Endothelial cell of umbilical vein (primary cell): ENCODE results near the gene PLEKHO1. TPM values are rescaled to one million over a fixed set of nuclear protein-coding genes. Genes with fewer than 3 reads are reported as not detected.

Experiments used
- BruUV-seq: library from RNA; stranded (reverse); fragments of 400-500 nt; replicated peaks from 2 replicates; lab custom pipeline; 2021; lab: Mats Ljungman, UMichigan
- CTCF ChIA-PET: fragments of 300-600, 350-600 bp; sonication (Branson Sonifier 250); formaldehyde crosslinking; loops from one replicate; lab custom pipeline; 2021; ENCODE audit warnings: antibody characterized with exemption, inconsistent platforms; lab: Charles Lee
- POLR2A ChIA-PET: fragments of 300-600, 350-600 bp; sonication (Branson Sonifier 250); formaldehyde crosslinking; loops from one replicate; lab custom pipeline; 2021; ENCODE audit warnings: antibody characterized with exemption, inconsistent platforms; lab: Charles Lee
- DNase-seq: peaks from one replicate; pipeline ENCODE4 v3.0.0-alpha.2; 2011; ENCODE audit warnings: low read depth, low spot score
- FAIRE-seq: peaks from 2 replicates; lab custom pipeline; 2011; peaks lifted over from hg19 to GRCh38; lab: Jason Lieb, UNC
- H2AFZ ChIP-seq: 2 replicates; pipeline ENCODE4 v1.6.0; 2012; ENCODE audit warnings: low read depth, low read length, control low read depth, inconsistent platforms
- H3K27ac ChIP-seq: 2 replicates; pipeline ENCODE4 v1.5.1; 2011; ENCODE audit warnings: low read depth, mild to moderate bottlenecking, control low read depth, low read length, moderate library complexity; ENCODE audit not compliant: insufficient read depth
- H3K27me3 ChIP-seq, 2 experiments: 2 replicates each; pipeline versions ENCODE4 v1.6.0 to v1.6.1; 2011; ENCODE audit warnings: low read length in 2 of 2, mixed read lengths in 1 of 2; ENCODE audit not compliant: control insufficient read depth in 2 of 2, insufficient read depth in 2 of 2
- H3K36me3 ChIP-seq, 2 experiments: 2 replicates in 1 of 2; 3 replicates in 1 of 2; pipeline ENCODE4 v1.5.1; 2011; ENCODE audit warnings: low read length in 2 of 2, mild to moderate bottlenecking in 1 of 2, moderate library complexity in 1 of 2; ENCODE audit not compliant: control insufficient read depth in 2 of 2, insufficient read depth in 2 of 2; ENCODE audit errors: extremely low read depth in 1 of 2
- H3K4me1 ChIP-seq: 3 replicates; pipeline ENCODE4 v1.5.1; 2011; ENCODE audit warnings: mild to moderate bottlenecking, low read length; ENCODE audit not compliant: control insufficient read depth, insufficient read depth; ENCODE audit errors: extremely low read depth
- H3K4me2 ChIP-seq: 2 replicates; pipeline ENCODE4 v1.6.1; 2011; ENCODE audit warnings: low read length, control low read depth, mixed read lengths; ENCODE audit not compliant: insufficient read depth
- H3K4me3 ChIP-seq, 3 experiments: fragments of 200-600 bp in 1 of 3; sonication (generic), shearing (Covaris generic) in 1 of 3; replicated peaks in 1 of 3; 2 replicates each; pipeline ENCODE4 v1.5.1; 2011 to 2016; ENCODE audit warnings: control low read depth in 3 of 3, low read length in 3 of 3, mild to moderate bottlenecking in 2 of 3, inconsistent platforms in 1 of 3, low read depth in 1 of 3, moderate library complexity in 1 of 3; ENCODE audit not compliant: insufficient read depth in 1 of 3
- H3K79me2 ChIP-seq: 2 replicates; pipeline ENCODE4 v1.6.0; 2012; ENCODE audit warnings: low read length, inconsistent platforms; ENCODE audit not compliant: control insufficient read depth, insufficient read depth
- H3K9ac ChIP-seq: replicated peaks from 2 replicates; pipeline ENCODE3; 2011; ENCODE audit warnings: low read length, control low read depth; ENCODE audit not compliant: insufficient read depth; ENCODE audit errors: extremely low read depth
- H3K9me1 ChIP-seq: replicated peaks from 3 replicates; pipeline ENCODE4 v1.6.0; 2011; ENCODE audit warnings: mild to moderate bottlenecking, low read length; ENCODE audit not compliant: control insufficient read depth, insufficient read depth; ENCODE audit errors: extremely low read depth
- H3K9me3 ChIP-seq: replicated peaks from 2 replicates; pipeline ENCODE4 v1.5.1; 2012; ENCODE audit warnings: low read length, inconsistent platforms; ENCODE audit not compliant: control insufficient read depth, insufficient read depth
- H4K20me1 ChIP-seq: replicated peaks from 2 replicates; pipeline ENCODE3; 2011; ENCODE audit warnings: mild to moderate bottlenecking, low read length; ENCODE audit not compliant: control insufficient read depth, insufficient read depth; ENCODE audit errors: extremely low read depth
- CTCF ChIP-seq, 2 donors: IDR thresholded peaks; 1 replicate in 1 of 2; 2 replicates in 1 of 2; pipeline ENCODE4 v1.5.1; 2011; ENCODE audit warnings: low read length in 2 of 2, mild to moderate bottlenecking in 2 of 2, moderate library complexity in 2 of 2, control low read depth in 1 of 2, inconsistent platforms in 1 of 2, low read depth in 1 of 2; ENCODE audit not compliant: insufficient read depth in 1 of 2; ENCODE audit errors: extremely low read depth in 1 of 2
- EZH2 ChIP-seq: IDR thresholded peaks from 2 replicates; pipeline ENCODE4 v1.6.1; 2012; ENCODE audit warnings: borderline replicate concordance, low read depth, mild to moderate bottlenecking, moderate library complexity, low read length, inconsistent platforms; ENCODE audit not compliant: severe bottlenecking
- FOS ChIP-seq: IDR thresholded peaks from 2 replicates; pipeline ENCODE4 v1.6.1; 2011; ENCODE audit warnings: mild to moderate bottlenecking, low read length, moderate library complexity, borderline replicate concordance; ENCODE audit not compliant: insufficient read depth
- GATA2 ChIP-seq: IDR thresholded peaks from 2 replicates; pipeline ENCODE4 v1.7.0; 2011; ENCODE audit warnings: low read depth, mild to moderate bottlenecking, moderate library complexity, mixed read lengths, low read length; ENCODE audit not compliant: insufficient read length, insufficient read depth
- JUN ChIP-seq: IDR thresholded peaks from 2 replicates; pipeline ENCODE4 v1.6.1; 2011; ENCODE audit warnings: borderline replicate concordance, low read depth; ENCODE audit not compliant: insufficient read length, insufficient read depth
- MYC ChIP-seq: IDR thresholded peaks from one replicate; pipeline ENCODE4 v1.6.1; 2011; ENCODE audit warnings: mild to moderate bottlenecking, low read depth, low read length
- POLR2A ChIP-seq: IDR thresholded peaks from 2 replicates; pipeline ENCODE4 v1.6.1; 2012; ENCODE audit warnings: low read depth, mild to moderate bottlenecking, control low read depth, low read length
- POLR2AphosphoS5 ChIP-seq: IDR thresholded peaks from 2 replicates; pipeline ENCODE4 v1.6.1; 2012; ENCODE audit warnings: low read depth, mild to moderate bottlenecking, control low read depth, low read length, moderate library complexity; ENCODE audit not compliant: insufficient read depth
- dilution Hi-C: fragments of 300-500 bp; cut with MboI; formaldehyde crosslinking; loops from one replicate; pipeline ENCODE4 v1.15.0; 2019; ENCODE audit warnings: low sequenced_read_pairs; ENCODE audit not compliant: extremely low pct_ligation_motif_present
- intact Hi-C: fragments of 100-400 bp; cut with micrococcal nuclease; formaldehyde crosslinking; loops from one replicate; pipeline ENCODE4 v1.10.0; 2022
- polyA plus RNA-seq, 4 experiments: library from polyadenylated mRNA; depleted of rRNA in 3 of 4; stranded (reverse) in 3 of 4; unstranded in 1 of 4; fragments of >200 nt; gene quantifications; 2 replicates each; pipeline versions ENCODE4 v1.2.1 to v1.2.3, GENCODE V29; 2011 to 2012; ENCODE audit warnings: missing spikeins in 1 of 4
- total RNA-seq: library from RNA; stranded (reverse); gene quantifications from 2 replicates; pipeline ENCODE4 v1.2.3, GENCODE V29; 2021
- TF ChIP-seq, protein P1 (sequence below): IDR thresholded peaks from 2 replicates; pipeline ENCODE4 v1.6.1; 2011; ENCODE audit not compliant: insufficient read depth, insufficient read length

PLEKHO1 gene
- total and polyA plus RNA-seq, 2 donors (not counting 3 experiments of a cell fraction or from before 2014, with no cell fraction given): 59.8 to 101 TPM

DNA sequence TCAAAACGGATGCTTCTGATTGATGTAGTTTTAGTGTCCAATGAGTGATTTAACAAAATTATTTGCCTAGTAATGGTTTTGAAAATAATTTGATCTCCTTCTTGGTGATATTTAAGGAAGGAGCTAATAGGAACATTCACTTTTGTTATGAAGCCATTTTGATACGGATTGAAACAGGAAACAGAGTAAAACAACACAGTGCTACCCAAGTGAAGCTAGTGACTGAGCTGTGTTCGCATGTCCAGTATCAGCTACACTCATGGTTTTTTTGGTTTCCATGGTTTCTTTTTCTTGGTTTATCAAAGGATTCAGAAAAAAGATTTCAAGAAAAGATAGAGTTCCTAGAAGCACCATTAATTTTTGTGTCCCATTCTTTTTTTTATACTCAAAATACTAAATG lies 40.1 kb upstream of the PLEKHO1 start:
- DNase-seq (no peak), FAIRE-seq (peak; percentile 78)
- peaks cover 17% of the 10 kb centered on the region for H3K4me1 ChIP-seq
- intact Hi-C loops: no loop called here
- no peaks in the 10 kb centered on the region for H4K20me1 ChIP-seq
- H3K27me3 ChIP-seq: no peaks in the 10 kb centered on the region
- H3K4me3 ChIP-seq: no peak overlapping the region
- no TSS peak for BruUV-seq
- ChIA-PET CTCF (interaction anchor here (1.1 to 2.4 kb wide), 4 partner anchors 29 to 59 kb away, joined by 3 to 8 read pairs (median 6); no protein-coding TSS in a partner anchor), POLR2A (interaction anchor here (0.9 kb wide), 1 partner anchor 54 kb away, joined by 3 read pairs; no protein-coding TSS in a partner anchor)
- H3K27ac ChIP-seq: peak overlapping the region; percentile 18
- dilution Hi-C loops: no loop called here
- peak overlapping the region; percentile 14 for H2AFZ ChIP-seq
- no peaks in the 10 kb centered on the region for H3K36me3 ChIP-seq
- TF ChIP-seq, protein P1, sequence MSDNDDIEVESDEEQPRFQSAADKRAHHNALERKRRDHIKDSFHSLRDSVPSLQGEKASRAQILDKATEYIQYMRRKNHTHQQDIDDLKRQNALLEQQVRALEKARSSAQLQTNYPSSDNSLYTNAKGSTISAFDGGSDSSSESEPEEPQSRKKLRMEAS: no peak
- no peak for TF ChIP-seq POLR2AphosphoS5
- no peak for TF ChIP-seq JUN
- TF ChIP-seq FOS: no peak
- TF ChIP-seq GATA2: no peak
- no peak for TF ChIP-seq CTCF (IDR thresholded peaks at IDR 0.05; ENCODE audit: extremely low read depth in 1 of 2, insufficient read depth in 1 of 2, low read depth in 1 of 2, low read length in 2 of 2)
- TF ChIP-seq MYC: no peak
- no peak for TF ChIP-seq EZH2
- TF ChIP-seq POLR2A: no peak
- no peaks in the 10 kb centered on the region for H3K79me2 ChIP-seq
- H3K9me1 ChIP-seq: no peaks in the 10 kb centered on the region
- peak overlapping the region; percentile 49 for H3K4me2 ChIP-seq
- H3K9me3 ChIP-seq: no peaks in the 10 kb centered on the region
- H3K9ac ChIP-seq: no peak overlapping the region
